B cell (primary cell): ENCODE measurements around the gene HMOX2. TPM values are rescaled to one million over a fixed set of nuclear protein-coding genes. Genes with fewer than 3 reads are reported as not detected.

Source experiments
- ATAC-seq: fragments of 200-7000 bp; cut with Tn5 transposase; one replicate; pipeline ENCODE4 v1.10.0; 2021; ENCODE audit warnings: low read depth, mild to moderate bottlenecking, moderate number of reproducible peaks, moderate library complexity
- CTCF ChIA-PET: fragments of 350-600 bp; sonication (Branson Sonifier 250); formaldehyde crosslinking; loops from one replicate; lab custom pipeline; 2021; ENCODE audit warnings: antibody characterized with exemption, inconsistent platforms; lab: Charles Lee
- POLR2A ChIA-PET: fragments of 350-600 bp; sonication (Branson Sonifier 250); formaldehyde crosslinking; loops from one replicate; lab custom pipeline; 2021; ENCODE audit warnings: antibody characterized with exemption; lab: Charles Lee
- DNase-seq: peaks from one replicate; pipeline ENCODE4 v3.0.0; 2013
- H2AFZ ChIP-seq: 2 replicates; pipeline ENCODE4 v1.6.1; 2012; ENCODE audit warnings: mild to moderate bottlenecking, low read depth, low read length; ENCODE audit not compliant: insufficient read depth, poor library complexity, severe bottlenecking
- H3K27ac ChIP-seq, 2 donors: 1 replicate in 1 of 2; 2 replicates in 1 of 2; pipeline ENCODE4 v1.5.1; 2012 to 2013; ENCODE audit warnings: low read length in 2 of 2, mild to moderate bottlenecking in 2 of 2, moderate library complexity in 1 of 2
- H3K27me3 ChIP-seq, 4 experiments: fragments of 200-600 bp in 1 of 4; sonication (generic) in 1 of 4; replicated peaks in 1 of 4; 1 replicate in 2 of 4; 2 replicates in 2 of 4; pipeline versions ENCODE4 v1.6.1 to v1.7.0; 2013 to 2016; ENCODE audit warnings: low read length in 3 of 4, mild to moderate bottlenecking in 2 of 4, mixed read lengths in 1 of 4, moderate library complexity in 1 of 4; ENCODE audit not compliant: insufficient read depth in 4 of 4, control insufficient read depth in 3 of 4; ENCODE audit errors: control extremely low read depth in 1 of 4
- H3K36me3 ChIP-seq, 2 experiments: replicated peaks in 1 of 2; 1 replicate in 1 of 2; 2 replicates in 1 of 2; pipeline versions ENCODE4 v1.6.1 to v1.7.1; 2013; ENCODE audit warnings: low read length in 1 of 2; ENCODE audit not compliant: insufficient read depth in 2 of 2, control insufficient read depth in 1 of 2; ENCODE audit errors: control extremely low read depth in 1 of 2, extremely low read depth in 1 of 2
- H3K4me1 ChIP-seq, 2 donors: fragments of 200-600 bp in 1 of 2; sonication (generic) in 1 of 2; 1 replicate in 1 of 2; 2 replicates in 1 of 2; pipeline versions ENCODE4 v1.5.1 to v1.6.1; 2013 to 2017; ENCODE audit warnings: low read length in 2 of 2; ENCODE audit not compliant: control insufficient read depth in 2 of 2, insufficient read depth in 2 of 2
- H3K4me2 ChIP-seq: replicated peaks from 2 replicates; pipeline ENCODE3; 2012; ENCODE audit warnings: mild to moderate bottlenecking, low read depth, low read length; ENCODE audit not compliant: poor library complexity, severe bottlenecking
- H3K4me3 ChIP-seq, 5 experiments: fragments of 200-600 bp in 1 of 5; sonication (generic) in 1 of 5; 1 replicate in 3 of 5; 2 replicates in 2 of 5; pipeline versions ENCODE4 v1.5.1 to v1.7.0; 2011 to 2016; ENCODE audit warnings: low read length in 4 of 5, mild to moderate bottlenecking in 4 of 5, low read depth in 2 of 5, control low read depth in 1 of 5, moderate library complexity in 1 of 5; ENCODE audit not compliant: insufficient read depth in 1 of 5; ENCODE audit errors: control extremely low read depth in 1 of 5, extremely low read depth in 1 of 5
- H3K79me2 ChIP-seq: fragments of 200-600 bp; sonication (generic); one replicate; pipeline ENCODE4 v1.6.0; 2016; ENCODE audit warnings: low read length; ENCODE audit not compliant: control insufficient read depth, insufficient read depth
- H3K9ac ChIP-seq: fragments of 200-600 bp; sonication (generic); 2 replicates; pipeline ENCODE4 v1.6.1; 2017; ENCODE audit warnings: mild to moderate bottlenecking, low read length, moderate library complexity
- H3K9me3 ChIP-seq, 3 donors: one replicate each; pipeline versions ENCODE4 v1.6.1 to v1.7.1; 2013; ENCODE audit warnings: low read length in 2 of 3; ENCODE audit not compliant: control insufficient read depth in 2 of 3, insufficient read depth in 1 of 3; ENCODE audit errors: control extremely low read depth in 1 of 3
- H4K20me1 ChIP-seq: 2 replicates; pipeline ENCODE4 v1.6.0; 2012; ENCODE audit warnings: mild to moderate bottlenecking, low read length; ENCODE audit not compliant: insufficient read depth, control insufficient read depth, poor library complexity, severe bottlenecking
- H3K27ac Mint-ChIP-seq: one replicate; pipeline ENCODE4 v1.8.0; 2021; ENCODE audit warnings: mixed read lengths
- H3K27me3 Mint-ChIP-seq: one replicate; pipeline ENCODE4 v1.8.0; 2021; ENCODE audit warnings: mixed read lengths
- H3K4me1 Mint-ChIP-seq: one replicate; pipeline ENCODE4 v1.8.0; 2021; ENCODE audit warnings: mixed read lengths
- H3K4me3 Mint-ChIP-seq: one replicate; pipeline ENCODE4 v1.8.0; 2021; ENCODE audit warnings: mixed read lengths
- H3K9me3 Mint-ChIP-seq: one replicate; pipeline ENCODE4 v1.8.0; 2022; ENCODE audit warnings: mixed read lengths; ENCODE audit not compliant: insufficient read depth
- CTCF ChIP-seq: fragments of 200-600 bp; IDR thresholded peaks from one replicate; pipeline ENCODE4 v1.8.0; 2022; ENCODE audit warnings: antibody characterized with exemption, mild to moderate bottlenecking
- EZH2 ChIP-seq: IDR thresholded peaks from 2 replicates; pipeline ENCODE4 v1.6.1; 2012; ENCODE audit warnings: borderline replicate concordance, low read depth, mild to moderate bottlenecking, moderate library complexity, low read length; ENCODE audit not compliant: insufficient read depth, poor library complexity, severe bottlenecking
- WGBS: methylation state at CpG from one replicate; pipeline ENCODE4 v1.1.5; 2013; ENCODE audit warnings: missing lambda C conversion rate; ENCODE audit not compliant: insufficient coverage; 5-methylcytosine and 5-hydroxymethylcytosine counted together
- intact Hi-C: fragments of 100-400 bp; cut with micrococcal nuclease; formaldehyde crosslinking; loops from one replicate; pipeline ENCODE4 v1.10.0; 2022
- polyA plus RNA-seq: library from polyadenylated mRNA; depleted of rRNA; stranded (reverse); fragments of >200 nt; gene quantifications from 2 replicates; pipeline ENCODE4 v1.2.3, GENCODE V29; 2012
- total RNA-seq, 2 donors: library from RNA; stranded (reverse); fragments of 120-200 nt in 1 of 2; gene quantifications; 1 replicate in 1 of 2; 2 replicates in 1 of 2; pipeline versions ENCODE4 v1.2.3 to v1.2.4, GENCODE V29; 2013 to 2022

HMOX2 gene
- total and polyA plus RNA-seq, 2 donors (not counting 1 experiment from before 2014, with no cell fraction given), result 36.5 to 39.0 TPM

GRCh38 chr16:4465977-4466779 is 10.0 kb upstream of the HMOX2 start:
- CTCF ChIA-PET, result interaction anchor here (1.1 to 1.2 kb wide), 2 partner anchors 10 to 158 kb away, joined by 4 read pairs; partner anchors contain the start of gene HMOX2
- POLR2A ChIA-PET, result interaction anchor here (0.7 kb wide), 1 partner anchor 15 kb away, joined by 4 read pairs; no protein-coding TSS in a partner anchor

More at GRCh38 chr16:4465977-4466779, 10.0 kb upstream of the HMOX2 start:
- Histone ChIP-seq H4K20me1 (no peaks in the 10 kb centered on the region), H3K9me3 (no peaks in the 10 kb centered on the region), H3K36me3 (peaks cover 0 to 20% of the 10 kb centered on the region in 2 experiments), H3K27me3 (no peaks in the 10 kb centered on the region), H3K4me1 (no peaks in the 10 kb centered on the region), H3K4me3 (no peak overlapping the region), H3K4me2 (no peak overlapping the region), H2AFZ (no peak overlapping the region), H3K27ac (no peak overlapping the region), H3K9ac (no peak overlapping the region), H3K79me2 (no peaks in the 10 kb centered on the region)
- Mint-ChIP-seq H3K9me3 (no peaks in the 10 kb centered on the region), H3K4me3 (no peak overlapping the region), H3K4me1 (no peaks in the 10 kb centered on the region), H3K27me3 (no peaks in the 10 kb centered on the region), H3K27ac (no peak overlapping the region)
- intact Hi-C loops, result no loop called here
- DNase-seq, result no peak
- TF ChIP-seq CTCF, result no peak
- TF ChIP-seq EZH2, result no peak
- ATAC-seq, result no peak
- 96% methylated on average over 30 of the region's 32 CpGs for WGBS
